Activated naive CD4-positive, alpha-beta T cell treated with anti-CD3 and anti-CD28 coated beads, Interleukin-2, amount 50 U/mL, for 24 hours (primary cell): ENCODE measurements around the gene MTCH1.

Source experiments
- H3K27ac Mint-ChIP-seq: one replicate; pipeline ENCODE4 v1.8.0; 2021; ENCODE audit warnings: mild to moderate bottlenecking, mixed read lengths
- H3K27me3 Mint-ChIP-seq: one replicate; pipeline ENCODE4 v1.8.0; 2021; ENCODE audit warnings: mixed read lengths
- H3K36me3 Mint-ChIP-seq: one replicate; pipeline ENCODE4 v1.8.0; 2021; ENCODE audit warnings: mixed read lengths
- H3K4me1 Mint-ChIP-seq: one replicate; pipeline ENCODE4 v1.8.0; 2021; ENCODE audit warnings: mixed read lengths
- H3K4me3 Mint-ChIP-seq: one replicate; pipeline ENCODE4 v1.8.0; 2021; ENCODE audit warnings: mild to moderate bottlenecking, mixed read lengths
- H3K9me3 Mint-ChIP-seq: one replicate; pipeline ENCODE4 v1.8.0; 2021; ENCODE audit warnings: mixed read lengths

Gene MTCH1

GRCh38 chr6:36985808-36986703 lies at the start of gene MTCH1:
TSS of gene MTCH1 (minus strand) at chr6:36986196. CDS start at chr6:36986173, 23 bp downstream.
- Mint-ChIP-seq H3K27ac (peak within 1 kb of the TSS; percentile 100), H3K27me3 (no peaks in the 10 kb centered on the region), H3K9me3 (no peaks in the 10 kb centered on the region), H3K36me3 (peaks cover 3% of the 10 kb centered on the region), H3K4me3 (peak within 1 kb of the TSS; percentile 99), H3K4me1 (peaks cover 24% of the 10 kb centered on the region)

- Mint-ChIP-seq H3K4me1 (peaks cover 31% of the 10 kb centered on the region), H3K27ac (peak overlapping the region; percentile 82), H3K4me3 (peak overlapping the region; percentile 21)
These were observed 48.1 kb upstream of the MTCH1 start for GRCh38 chr6:37033819-37034795.

GRCh38 chr6:37033255-37033654 lies 47.3 kb upstream of the MTCH1 start:
- peak overlapping the region; percentile 82 for H3K27ac Mint-ChIP-seq
- no peaks in the 10 kb centered on the region for H3K27me3 Mint-ChIP-seq
- H3K9me3 Mint-ChIP-seq = no peaks in the 10 kb centered on the region
- H3K4me3 Mint-ChIP-seq = no peak overlapping the region
- no peaks in the 10 kb centered on the region for H3K36me3 Mint-ChIP-seq
- H3K4me1 Mint-ChIP-seq = peaks cover 32% of the 10 kb centered on the region

More at GRCh38 chr6:37033819-37034795, 48.1 kb upstream of the MTCH1 start:
- Mint-ChIP-seq H3K27me3 (no peaks in the 10 kb centered on the region), H3K36me3 (no peaks in the 10 kb centered on the region), H3K9me3 (no peaks in the 10 kb centered on the region)

GRCh38 chr6:37032239-37032638 lies 46.2 kb upstream of the MTCH1 start:
- H3K27ac Mint-ChIP-seq = no peak overlapping the region
- no peaks in the 10 kb centered on the region for H3K36me3 Mint-ChIP-seq
- H3K27me3 Mint-ChIP-seq = no peaks in the 10 kb centered on the region
- no peaks in the 10 kb centered on the region for H3K9me3 Mint-ChIP-seq
- H3K4me1 Mint-ChIP-seq = peaks cover 32% of the 10 kb centered on the region
- H3K4me3 Mint-ChIP-seq = no peak overlapping the region

GRCh38 chr6:37030599-37030998 lies 44.6 kb upstream of the MTCH1 start:
- peaks cover 31% of the 10 kb centered on the region for H3K4me1 Mint-ChIP-seq
- H3K4me3 Mint-ChIP-seq = no peak overlapping the region
- H3K27ac Mint-ChIP-seq = no peak overlapping the region
- no peaks in the 10 kb centered on the region for H3K9me3 Mint-ChIP-seq
- no peaks in the 10 kb centered on the region for H3K36me3 Mint-ChIP-seq
- no peaks in the 10 kb centered on the region for H3K27me3 Mint-ChIP-seq

GRCh38 chr6:37029249-37029971 lies 43.4 kb upstream of the MTCH1 start:
- H3K27ac Mint-ChIP-seq = no peak overlapping the region
- H3K36me3 Mint-ChIP-seq = no peaks in the 10 kb centered on the region
- peaks cover 32% of the 10 kb centered on the region for H3K4me1 Mint-ChIP-seq
- H3K9me3 Mint-ChIP-seq = no peaks in the 10 kb centered on the region
- no peak overlapping the region for H3K4me3 Mint-ChIP-seq
- no peaks in the 10 kb centered on the region for H3K27me3 Mint-ChIP-seq

GRCh38 chr6:37027811-37028469 lies 41.9 kb upstream of the MTCH1 start:
- no peak overlapping the region for H3K27ac Mint-ChIP-seq
- no peaks in the 10 kb centered on the region for H3K36me3 Mint-ChIP-seq
- H3K9me3 Mint-ChIP-seq = no peaks in the 10 kb centered on the region
- peaks cover 28% of the 10 kb centered on the region for H3K4me1 Mint-ChIP-seq
- H3K27me3 Mint-ChIP-seq = no peaks in the 10 kb centered on the region
- no peak overlapping the region for H3K4me3 Mint-ChIP-seq

- Mint-ChIP-seq H3K27ac (peak overlapping the region; percentile 12), H3K27me3 (no peaks in the 10 kb centered on the region)
These were observed 41.2 kb upstream of the MTCH1 start for GRCh38 chr6:37027036-37027720.

GRCh38 chr6:37025621-37026466 lies 39.8 kb upstream of the MTCH1 start:
- peaks cover 46% of the 10 kb centered on the region for H3K4me1 Mint-ChIP-seq
- H3K27ac Mint-ChIP-seq = peak overlapping the region; percentile 35

More at GRCh38 chr6:37027036-37027720, 41.2 kb upstream of the MTCH1 start:
- H3K4me1 Mint-ChIP-seq = peaks cover 35% of the 10 kb centered on the region
- H3K36me3 Mint-ChIP-seq = no peaks in the 10 kb centered on the region
- H3K4me3 Mint-ChIP-seq = no peak overlapping the region
- no peaks in the 10 kb centered on the region for H3K9me3 Mint-ChIP-seq

GRCh38 chr6:37024656-37025337 lies 38.8 kb upstream of the MTCH1 start:
- no peaks in the 10 kb centered on the region for H3K9me3 Mint-ChIP-seq

More at GRCh38 chr6:37025621-37026466, 39.8 kb upstream of the MTCH1 start:
- no peaks in the 10 kb centered on the region for H3K36me3 Mint-ChIP-seq
- no peak overlapping the region for H3K4me3 Mint-ChIP-seq
- no peaks in the 10 kb centered on the region for H3K9me3 Mint-ChIP-seq
- no peaks in the 10 kb centered on the region for H3K27me3 Mint-ChIP-seq

GRCh38 chr6:37022135-37022863 lies 36.3 kb upstream of the MTCH1 start:
- Mint-ChIP-seq H3K27ac (peak overlapping the region; percentile 68), H3K9me3 (no peaks in the 10 kb centered on the region), H3K4me1 (peaks cover 59% of the 10 kb centered on the region), H3K36me3 (no peaks in the 10 kb centered on the region), H3K4me3 (no peak overlapping the region), H3K27me3 (no peaks in the 10 kb centered on the region)

More at GRCh38 chr6:37024656-37025337, 38.8 kb upstream of the MTCH1 start:
- H3K4me3 Mint-ChIP-seq = no peak overlapping the region
- H3K4me1 Mint-ChIP-seq = peaks cover 49% of the 10 kb centered on the region
- no peaks in the 10 kb centered on the region for H3K27me3 Mint-ChIP-seq
- H3K27ac Mint-ChIP-seq = peak overlapping the region; percentile 81
- no peaks in the 10 kb centered on the region for H3K36me3 Mint-ChIP-seq

- Mint-ChIP-seq H3K4me1 (peaks cover 59% of the 10 kb centered on the region), H3K27ac (peak overlapping the region; percentile 1), H3K36me3 (no peaks in the 10 kb centered on the region), H3K4me3 (no peak overlapping the region), H3K27me3 (no peaks in the 10 kb centered on the region), H3K9me3 (no peaks in the 10 kb centered on the region)
These were observed 35.5 kb upstream of the MTCH1 start for GRCh38 chr6:37021356-37022129.
